ENCODE measurements around the gene LIM2. TPM values are rescaled to one million over a fixed set of nuclear protein-coding genes. Genes with fewer than 3 reads are reported as not detected.

The LIM2 gene
- total and polyA plus RNA-seq, 9 of the 15 experiments (the other 6 are each of a cell fraction or from before 2014, with no cell fraction given) = 0.07 to 0.45 (median 0.18) TPM; not detected in 4

DNA sequence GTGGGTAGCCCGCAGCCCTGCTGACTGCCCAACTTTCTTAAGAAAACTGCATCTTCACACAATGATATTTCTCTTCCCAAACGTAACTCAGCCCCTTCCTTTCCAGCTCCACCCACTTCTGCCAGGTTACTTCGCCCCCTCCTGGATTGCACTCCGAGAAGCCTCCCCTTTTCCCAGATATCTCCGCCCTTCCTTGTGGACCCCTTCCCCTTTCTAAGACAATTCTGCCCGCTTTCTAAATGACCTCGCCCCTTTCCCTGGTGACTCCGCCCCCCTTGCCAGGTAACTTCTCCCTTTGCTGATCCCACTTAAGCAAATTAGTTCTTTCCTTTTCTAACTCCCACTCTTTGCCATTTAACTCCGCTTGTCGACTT lies 48.5 kb downstream of the LIM2 start (continued):
- no peak for TF ChIP-seq MCM5 (IDR thresholded peaks at IDR 0.05; ENCODE audit: low read depth)
- no peak for TF ChIP-seq FOXJ2 (tag; IDR thresholded peaks at IDR 0.05)
- TF ChIP-seq, protein P1, sequence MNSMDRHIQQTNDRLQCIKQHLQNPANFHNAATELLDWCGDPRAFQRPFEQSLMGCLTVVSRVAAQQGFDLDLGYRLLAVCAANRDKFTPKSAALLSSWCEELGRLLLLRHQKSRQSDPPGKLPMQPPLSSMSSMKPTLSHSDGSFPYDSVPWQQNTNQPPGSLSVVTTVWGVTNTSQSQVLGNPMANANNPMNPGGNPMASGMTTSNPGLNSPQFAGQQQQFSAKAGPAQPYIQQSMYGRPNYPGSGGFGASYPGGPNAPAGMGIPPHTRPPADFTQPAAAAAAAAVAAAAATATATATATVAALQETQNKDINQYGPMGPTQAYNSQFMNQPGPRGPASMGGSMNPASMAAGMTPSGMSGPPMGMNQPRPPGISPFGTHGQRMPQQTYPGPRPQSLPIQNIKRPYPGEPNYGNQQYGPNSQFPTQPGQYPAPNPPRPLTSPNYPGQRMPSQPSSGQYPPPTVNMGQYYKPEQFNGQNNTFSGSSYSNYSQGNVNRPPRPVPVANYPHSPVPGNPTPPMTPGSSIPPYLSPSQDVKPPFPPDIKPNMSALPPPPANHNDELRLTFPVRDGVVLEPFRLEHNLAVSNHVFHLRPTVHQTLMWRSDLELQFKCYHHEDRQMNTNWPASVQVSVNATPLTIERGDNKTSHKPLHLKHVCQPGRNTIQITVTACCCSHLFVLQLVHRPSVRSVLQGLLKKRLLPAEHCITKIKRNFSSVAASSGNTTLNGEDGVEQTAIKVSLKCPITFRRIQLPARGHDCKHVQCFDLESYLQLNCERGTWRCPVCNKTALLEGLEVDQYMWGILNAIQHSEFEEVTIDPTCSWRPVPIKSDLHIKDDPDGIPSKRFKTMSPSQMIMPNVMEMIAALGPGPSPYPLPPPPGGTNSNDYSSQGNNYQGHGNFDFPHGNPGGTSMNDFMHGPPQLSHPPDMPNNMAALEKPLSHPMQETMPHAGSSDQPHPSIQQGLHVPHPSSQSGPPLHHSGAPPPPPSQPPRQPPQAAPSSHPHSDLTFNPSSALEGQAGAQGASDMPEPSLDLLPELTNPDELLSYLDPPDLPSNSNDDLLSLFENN (IDR thresholded peaks at IDR 0.05; ENCODE audit: low read depth in 2 of 2, low read length in 2 of 2) = no peak
- TF ChIP-seq CBX3 (IDR thresholded peaks at IDR 0.05; ENCODE audit: borderline replicate concordance in 1 of 2, low read length in 2 of 2) = no peak
- TF ChIP-seq HDAC2 (IDR thresholded peaks at IDR 0.05) = 0 out of 2 replicates have a peak, but pooled peaks have one; percentile 30
- no peak for TF ChIP-seq CREBBP (IDR thresholded peaks at IDR 0.05; ENCODE audit: low read depth, low read length)
- no peak for TF ChIP-seq E2F6 (IDR thresholded peaks at IDR 0.05; ENCODE audit: borderline replicate concordance in 1 of 2, extremely low read depth in 1 of 2, insufficient read depth in 1 of 2, insufficient read length in 1 of 2, low read depth in 1 of 2, low read length in 1 of 2, poor library complexity in 1 of 2, severe bottlenecking in 1 of 2)
- TF ChIP-seq BCL6 (CRISPR knock-in tag; IDR thresholded peaks at IDR 0.05) = no peak
- TF ChIP-seq CBFA2T3 (IDR thresholded peaks at IDR 0.05) = no peak
- no peak for TF ChIP-seq ZNF184 (CRISPR knock-in tag; IDR thresholded peaks at IDR 0.05)
- no peak for TF ChIP-seq KDM1A (IDR thresholded peaks at IDR 0.05)
- 0 out of 2 replicates have a peak, but pooled peaks have one; percentile 34 for TF ChIP-seq ZNF133 (CRISPR knock-in tag; IDR thresholded peaks at IDR 0.05)
- peak; percentile 37; the same call in 1 of the 2 replicates for TF ChIP-seq BCOR (IDR thresholded peaks at IDR 0.05)
- TF ChIP-seq ZNF41 (CRISPR knock-in tag; conservative IDR thresholded peaks at IDR 0.05) = no peak
- no peak for TF ChIP-seq SREBF1 (IDR thresholded peaks at IDR 0.05; ENCODE audit: borderline replicate concordance, low read depth, low read length)
- TF ChIP-seq RHOXF2B (CRISPR knock-in tag; conservative IDR thresholded peaks at IDR 0.05) = no peak
- 0 out of 2 replicates have a peak, but pooled peaks have one; percentile 51 for TF ChIP-seq ZNF407 (IDR thresholded peaks at IDR 0.05; ENCODE audit: low read depth)
- no peak for TF ChIP-seq MTF1 (CRISPR knock-in tag; IDR thresholded peaks at IDR 0.05; ENCODE audit: borderline replicate concordance)
